GM19438 (cell line): ENCODE results near the gene MAN1A1.

Experiments used
- ATAC-seq: cut with Tn5 transposase; IDR thresholded peaks from one replicate; pipeline ENCODE4 v1.9.1; 2021; ENCODE audit warnings: low read depth; ENCODE audit not compliant: unreplicated experiment

MAN1A1 gene

DNA sequence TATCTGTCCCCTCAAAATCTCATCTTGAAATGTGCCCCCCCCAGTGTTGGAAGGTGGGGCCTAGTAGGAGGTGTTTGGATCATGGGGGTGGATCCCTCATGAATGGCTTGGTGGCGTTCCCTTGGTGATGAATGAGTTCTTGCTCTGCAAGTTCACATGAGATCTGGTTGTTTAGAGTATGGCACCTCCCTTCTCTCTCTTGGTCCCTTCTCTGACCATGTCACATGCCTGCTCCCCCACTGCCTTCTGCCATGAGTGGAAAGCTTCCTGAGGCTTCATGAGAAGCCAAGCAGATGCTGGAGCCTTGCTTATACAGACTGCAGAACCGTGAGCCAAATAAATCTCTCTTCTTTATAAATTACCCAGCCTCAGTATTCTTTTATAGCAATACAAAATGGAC is 70.9 kb downstream of the MAN1A1 start:
- ATAC-seq = no peak

DNA sequence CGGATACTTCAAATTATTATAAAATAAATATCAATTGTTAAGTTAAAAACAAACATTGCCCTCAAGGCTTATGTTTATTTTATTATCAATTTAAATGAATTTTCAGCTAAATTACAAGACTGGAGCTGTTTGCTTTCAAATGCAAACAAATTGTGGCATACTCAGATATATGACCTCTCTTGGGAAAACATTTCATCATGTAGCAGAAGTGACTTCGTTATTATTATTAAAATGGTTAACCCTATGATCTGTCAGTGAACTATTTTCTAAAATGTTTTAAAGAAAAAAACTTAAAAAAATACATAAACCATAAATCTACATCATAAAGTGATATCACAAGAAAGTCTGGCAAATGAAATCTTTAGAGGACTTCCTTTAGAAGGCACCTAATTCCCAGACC is 72.5 kb downstream of the MAN1A1 start:
- no peak for ATAC-seq

DNA sequence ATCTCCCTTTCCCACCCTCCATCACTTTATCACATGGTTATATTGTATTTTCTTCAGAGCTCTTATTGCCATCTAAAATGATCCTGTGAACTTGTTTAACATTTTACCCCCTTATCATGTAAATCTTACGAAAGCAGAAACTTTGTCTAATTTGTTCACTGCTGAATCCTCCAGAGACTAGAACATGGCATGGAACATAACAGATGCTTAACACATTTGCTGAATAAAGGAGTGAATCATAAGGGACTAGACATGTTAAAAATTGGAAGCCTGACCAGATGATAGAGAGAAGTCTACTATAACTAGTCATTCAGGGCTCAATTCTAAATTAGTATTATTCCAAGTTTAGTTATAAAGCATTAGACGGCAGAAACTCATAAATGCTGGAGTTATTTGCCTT is 73.3 kb downstream of the MAN1A1 start:
- ATAC-seq = no peak

DNA sequence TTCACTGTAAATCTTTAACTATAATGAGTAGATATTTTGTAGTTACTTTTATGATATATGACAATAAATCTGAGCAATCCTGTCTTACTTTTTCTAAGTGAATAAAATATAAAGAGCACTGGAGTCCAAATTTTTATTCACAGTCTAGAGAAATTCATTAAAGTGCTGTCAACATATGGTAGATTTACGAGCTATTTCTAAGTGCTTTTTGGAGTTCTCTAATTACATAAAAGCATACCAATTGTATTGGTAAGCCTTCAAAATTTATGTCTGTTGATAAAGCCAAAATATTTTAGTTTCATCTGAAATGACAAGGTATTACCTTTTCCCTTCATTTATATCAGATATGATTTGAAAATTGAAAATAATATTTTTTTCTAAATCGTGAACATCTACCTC is 75.4 kb downstream of the MAN1A1 start:
- ATAC-seq = no peak

DNA sequence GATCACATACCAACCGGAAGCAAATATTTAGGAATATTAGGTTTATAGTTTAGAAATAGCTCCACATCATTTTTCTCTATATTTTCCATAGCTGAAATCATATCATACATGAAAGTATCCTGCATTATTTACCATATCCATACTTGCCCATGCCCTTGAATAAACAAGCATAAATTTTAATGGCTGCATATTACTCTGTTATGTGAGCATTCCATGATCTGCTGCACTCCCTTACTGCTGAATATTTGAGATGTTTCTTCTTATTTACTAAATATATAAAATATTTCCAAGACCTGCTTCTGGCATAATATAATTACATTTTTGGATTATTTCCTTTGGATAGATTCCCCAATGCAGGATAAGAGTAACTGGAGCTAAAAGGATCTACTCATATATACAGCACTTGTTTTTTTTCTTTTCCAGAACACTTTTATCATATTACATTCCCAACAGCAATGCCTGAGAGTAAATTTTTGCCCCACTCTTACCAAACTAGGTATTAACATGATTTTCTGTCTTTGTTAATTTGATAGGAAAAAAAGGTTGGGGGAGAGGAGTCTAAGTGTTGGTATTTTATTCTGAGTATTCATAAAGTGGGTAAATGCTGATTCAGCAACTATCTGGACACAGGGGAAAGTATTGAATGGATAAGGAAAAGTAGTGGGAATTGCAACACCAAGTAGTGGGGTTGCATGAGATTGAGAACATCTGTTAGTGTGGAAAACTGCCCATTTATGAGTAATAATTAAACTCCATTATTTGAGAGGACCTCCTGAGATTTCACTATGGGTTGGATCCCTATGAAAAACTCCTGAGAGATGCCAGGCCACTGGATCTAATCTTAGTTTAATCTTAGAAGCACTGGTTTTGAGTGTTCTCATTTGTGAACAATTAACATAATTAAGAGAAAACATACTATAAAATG is 76.0 kb downstream of the MAN1A1 start:
- no peak for ATAC-seq

DNA sequence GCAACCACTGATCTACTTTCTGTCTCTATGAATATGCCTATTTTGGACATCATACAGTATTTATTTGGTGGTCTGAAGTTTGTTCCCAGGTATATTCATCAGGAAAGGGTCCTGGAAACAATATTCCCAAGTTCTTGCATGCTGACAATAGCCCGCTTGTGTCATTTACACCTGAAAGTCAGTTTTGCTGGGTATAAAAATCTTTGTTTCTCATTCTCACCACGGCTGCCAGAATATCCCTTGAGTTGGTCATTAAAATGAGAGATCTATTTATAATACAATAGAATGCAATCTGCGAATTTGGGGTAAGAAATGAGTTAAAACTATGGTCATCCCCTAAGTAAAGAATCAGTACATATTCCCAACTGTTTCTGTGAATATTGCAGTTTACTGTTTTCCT is 79.0 kb downstream of the MAN1A1 start:
- ATAC-seq = no peak

DNA sequence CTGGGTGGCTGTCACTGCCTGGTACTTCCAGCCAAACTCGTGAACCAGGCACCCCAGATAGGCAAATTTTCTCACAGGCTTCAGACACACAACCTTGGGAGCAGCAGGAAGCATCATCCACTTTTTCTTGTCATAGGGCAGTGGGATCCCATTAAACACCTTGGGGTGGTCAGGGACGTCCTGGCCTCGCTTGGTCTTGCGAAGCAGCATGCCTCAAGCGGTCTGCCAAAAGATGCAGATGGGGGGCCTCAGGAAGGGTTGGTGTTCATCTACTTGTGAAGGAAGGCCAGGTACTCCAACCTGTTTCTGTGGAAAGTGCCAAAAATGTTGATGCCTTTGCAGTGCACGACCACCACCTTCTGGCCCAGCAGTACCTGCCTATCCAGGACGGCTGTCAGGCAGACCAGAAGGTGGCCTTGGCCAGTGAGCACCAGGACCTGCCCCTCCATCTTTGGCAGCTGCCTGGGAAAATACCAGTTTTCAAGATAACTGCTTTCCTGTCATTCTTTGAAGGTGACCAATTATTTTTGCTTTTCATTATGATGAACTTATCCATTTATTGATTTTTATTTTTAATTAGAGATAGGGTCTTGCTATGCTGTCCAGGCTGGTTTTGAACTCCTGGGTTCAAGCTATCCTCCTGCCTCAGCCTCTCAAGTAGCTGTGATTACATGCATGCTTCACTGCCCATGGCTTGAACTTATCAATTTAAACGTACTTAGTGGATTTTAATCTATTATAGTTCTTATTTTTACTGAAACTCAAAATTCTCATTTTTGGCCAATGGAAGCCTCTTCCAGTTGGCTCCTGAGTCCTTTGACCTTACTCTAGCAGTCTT is 80.1 kb downstream of the MAN1A1 start:
- no peak for ATAC-seq

DNA sequence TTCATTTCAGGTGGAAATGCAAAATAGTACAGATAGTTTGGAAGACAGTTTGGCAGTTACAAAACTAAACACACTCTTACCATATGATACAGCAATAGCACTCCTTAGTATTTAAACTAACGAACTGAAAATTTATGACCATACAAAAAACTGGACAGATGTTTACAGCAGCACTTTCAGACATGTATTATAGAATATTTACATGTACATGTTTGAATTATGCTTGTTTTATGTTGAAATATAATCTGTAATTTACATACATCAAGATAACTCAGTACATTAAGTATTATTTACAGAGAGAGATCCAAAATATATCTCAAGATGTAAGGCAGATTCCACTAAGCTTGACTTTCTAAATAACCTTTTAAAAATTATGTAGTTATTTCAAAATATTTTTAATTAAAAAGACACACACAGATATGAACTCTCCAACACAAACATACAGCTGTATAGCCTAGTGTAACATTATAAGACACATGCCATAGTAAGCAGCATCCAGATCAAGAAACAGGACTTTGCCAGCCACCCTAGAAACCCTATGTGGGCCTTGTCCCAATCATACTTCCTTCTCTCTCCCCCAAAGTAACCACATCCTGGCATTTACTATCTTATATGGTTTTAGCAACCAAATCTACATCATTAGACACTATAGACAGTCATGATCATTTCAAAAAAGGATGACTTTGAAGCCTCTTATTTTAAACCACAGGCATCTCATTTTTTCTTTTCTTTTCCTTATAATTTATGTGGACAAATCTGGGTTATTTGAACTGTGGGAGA is 82.2 kb downstream of the MAN1A1 start:
- no peak for ATAC-seq

DNA sequence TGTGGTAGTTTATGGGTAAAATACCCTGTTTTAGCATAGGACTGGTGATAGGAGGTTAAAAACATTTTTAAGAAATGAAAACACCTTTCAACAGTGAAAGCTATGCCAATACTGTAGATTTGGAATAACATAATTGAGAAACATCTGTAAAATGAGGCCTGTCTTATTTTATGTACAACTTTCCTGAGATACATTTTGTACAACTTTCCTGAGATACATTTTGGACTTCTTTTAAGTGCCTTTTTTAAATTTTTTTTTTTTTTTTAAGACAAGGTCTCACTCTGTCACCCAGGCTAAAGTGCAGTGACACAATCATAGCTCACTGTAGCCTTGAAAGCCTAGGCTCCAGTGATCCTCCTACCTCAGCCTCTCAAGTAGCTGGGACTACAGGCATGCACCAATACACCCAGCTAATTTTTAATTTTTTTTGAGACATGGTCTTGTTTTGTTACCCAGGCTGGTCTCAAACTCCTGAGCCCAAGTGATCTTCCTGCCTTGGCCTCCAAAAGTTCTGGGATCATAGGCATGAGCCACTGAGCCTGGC is 84.6 kb downstream of the MAN1A1 start:
- ATAC-seq = no peak

DNA sequence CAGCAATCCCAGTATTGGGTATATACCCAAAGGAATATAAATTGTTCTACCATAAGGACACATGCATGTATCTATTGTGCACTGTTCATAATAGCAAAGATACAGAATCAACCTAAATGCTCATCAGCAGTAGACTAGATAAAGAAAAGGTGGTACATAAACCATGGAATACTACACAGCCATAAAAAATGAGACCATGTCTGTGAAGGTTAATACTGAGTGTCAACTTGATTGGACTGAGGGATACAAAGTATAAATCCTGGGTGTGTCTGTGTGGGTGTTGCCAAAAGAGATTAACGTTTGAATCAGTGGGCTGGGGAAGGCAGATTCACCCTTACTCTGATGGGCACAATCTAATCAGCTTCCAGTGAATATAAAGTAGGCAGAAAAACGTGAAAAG is 86.9 kb downstream of the MAN1A1 start:
- ATAC-seq = no peak

DNA sequence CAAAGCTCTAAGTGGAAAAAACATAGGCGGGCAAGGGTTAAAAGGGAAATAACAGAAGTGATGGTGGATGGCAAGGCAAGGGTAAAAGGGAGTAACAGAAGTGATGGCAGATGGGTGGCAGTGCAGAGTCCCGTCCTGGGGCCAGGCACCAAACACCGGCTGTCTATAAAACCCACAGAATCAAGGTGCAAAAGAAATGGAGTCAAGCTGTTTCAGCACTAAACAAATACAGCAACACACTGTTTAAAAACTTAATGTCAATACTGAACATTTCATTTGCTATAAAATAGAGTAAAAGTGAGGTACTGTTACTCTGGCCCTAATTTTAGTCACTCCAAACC is 87.6 kb downstream of the MAN1A1 start:
- ATAC-seq = no peak

DNA sequence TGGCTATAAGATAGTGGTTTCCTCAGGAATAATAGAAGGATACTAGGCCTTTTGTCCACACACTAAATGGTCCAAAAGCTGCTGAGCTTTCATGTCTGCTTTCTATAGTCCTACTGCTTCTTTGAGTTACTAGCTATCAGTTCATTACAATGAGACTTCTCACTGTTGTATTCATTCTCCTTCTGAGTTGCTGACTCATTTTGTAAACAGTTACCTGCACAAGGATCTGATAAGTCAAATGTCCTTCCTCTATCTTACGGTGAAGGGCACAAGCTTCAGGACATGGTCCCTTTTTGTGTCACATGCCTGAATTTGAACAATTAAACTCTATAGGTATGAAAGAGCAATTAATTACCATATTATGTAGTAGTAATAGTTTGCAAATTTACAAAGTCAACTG is 90.5 kb downstream of the MAN1A1 start:
- ATAC-seq = no peak

DNA sequence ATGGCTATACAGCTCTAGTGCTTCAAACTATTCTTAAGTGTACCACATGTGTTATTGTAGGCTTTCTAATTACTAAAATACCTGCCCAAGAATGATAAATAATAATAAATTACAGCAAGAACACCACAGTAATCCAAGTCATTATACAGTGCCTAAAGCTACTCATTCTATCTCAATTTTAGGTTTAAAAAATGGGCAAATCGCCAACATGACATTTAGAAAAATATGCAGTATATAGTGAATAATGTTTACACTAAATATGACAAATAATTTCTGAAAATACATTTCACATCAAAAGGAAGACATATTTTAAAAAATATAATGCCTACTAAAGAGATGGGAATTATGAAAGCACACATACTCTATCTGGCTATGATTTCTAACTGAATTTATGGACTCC is 91.8 kb downstream of the MAN1A1 start:
- ATAC-seq = no peak

DNA sequence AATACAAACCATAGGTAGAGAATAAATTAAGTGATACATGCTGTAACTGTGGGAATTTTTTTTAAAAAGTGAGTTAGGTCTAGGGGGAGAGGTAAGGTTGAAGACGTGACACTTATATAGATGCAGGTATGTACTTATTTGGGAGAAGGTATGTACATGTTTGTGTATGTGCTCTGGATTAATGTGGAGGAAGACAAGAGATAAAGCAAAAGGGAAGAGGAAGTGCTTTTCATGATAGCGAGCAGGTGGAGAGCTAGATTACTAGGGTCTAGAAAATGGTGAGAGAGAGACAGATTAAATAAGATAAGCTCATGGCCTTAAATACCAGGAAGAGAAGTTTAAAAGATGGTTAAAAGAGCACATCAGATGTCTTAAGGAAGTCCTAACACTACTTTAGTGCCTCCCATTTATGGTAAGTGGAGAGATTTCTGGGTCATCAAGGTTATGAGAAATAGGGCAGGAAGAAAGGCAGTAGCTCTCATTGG is 92.5 kb downstream of the MAN1A1 start:
- ATAC-seq = no peak

DNA sequence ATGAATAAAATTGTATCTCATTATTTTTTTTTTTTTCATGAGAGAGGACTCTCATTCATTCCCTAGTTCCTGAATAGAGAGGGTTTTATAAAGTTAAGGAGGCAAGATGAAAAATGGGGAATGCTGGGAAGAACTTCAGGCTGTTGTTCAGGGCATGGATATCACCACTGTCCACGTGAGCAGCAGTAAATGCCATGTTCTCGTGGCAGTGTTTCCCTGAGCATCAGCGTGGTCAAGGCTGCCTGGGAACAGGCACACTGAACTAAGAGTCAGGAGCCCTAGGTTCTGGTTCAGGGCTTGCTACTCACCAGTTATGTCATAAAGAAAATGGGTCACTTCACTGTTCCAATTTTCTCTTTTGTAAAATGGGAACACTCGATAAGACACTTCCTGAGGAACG is 93.2 kb downstream of the MAN1A1 start:
- no peak for ATAC-seq

DNA sequence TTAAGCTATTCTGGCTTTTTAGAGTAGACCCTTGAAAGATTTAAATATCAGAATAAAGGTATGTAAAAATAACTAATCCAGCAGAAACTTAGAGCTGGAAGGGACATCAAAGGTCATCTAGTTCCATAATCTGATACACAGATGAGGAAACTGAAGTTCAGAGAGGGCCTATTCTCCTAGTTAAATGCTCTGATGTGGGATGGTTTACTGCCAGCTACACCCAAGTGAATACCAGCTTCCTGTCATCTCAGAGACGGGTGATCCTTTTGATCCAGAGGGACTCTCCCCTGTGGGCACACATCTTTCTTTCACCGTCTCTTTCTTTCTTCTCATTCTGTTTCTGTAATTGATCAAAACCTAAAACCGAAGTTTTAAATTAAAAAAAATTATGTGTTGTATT is 94.1 kb downstream of the MAN1A1 start:
- no peak for ATAC-seq

DNA sequence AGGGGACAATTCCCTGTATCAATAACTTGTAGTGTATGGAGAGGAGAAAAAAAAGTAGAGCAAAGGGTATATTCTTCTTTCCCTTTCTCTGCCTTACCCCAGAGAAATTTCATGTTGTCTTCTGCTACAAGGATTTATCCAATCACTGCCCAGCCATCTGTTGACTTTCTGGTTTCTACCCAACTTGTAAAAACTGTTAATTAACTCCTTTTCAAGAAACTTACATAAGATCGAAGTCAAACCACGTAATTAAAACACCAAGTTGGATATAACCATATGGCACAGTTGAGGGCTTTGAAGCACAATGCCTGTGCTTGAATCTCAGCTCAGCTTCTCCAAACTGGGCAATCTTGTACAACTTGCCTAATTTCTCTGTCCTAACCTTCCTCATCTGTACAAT is 99.5 kb downstream of the MAN1A1 start:
- ATAC-seq = no peak

DNA sequence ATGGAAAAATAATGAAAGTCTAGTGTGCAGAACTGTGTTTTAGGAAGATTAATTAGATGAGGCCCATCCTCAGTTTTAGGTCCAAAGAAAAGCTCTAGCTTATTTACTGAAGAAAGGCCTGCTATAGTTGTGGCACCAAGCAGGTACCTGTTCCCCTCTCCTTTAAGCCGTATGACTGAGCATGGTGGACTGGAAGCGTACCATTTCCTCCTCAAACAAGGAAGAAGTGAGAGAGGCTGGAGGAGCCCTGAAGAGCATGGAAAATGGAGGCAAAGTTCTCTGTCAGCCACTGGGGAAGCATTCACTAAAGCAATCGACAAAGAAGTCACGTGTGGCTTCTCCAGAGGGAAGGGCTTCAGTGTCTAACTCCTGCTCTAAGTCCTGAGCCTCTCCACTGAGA is 100.2 kb downstream of the MAN1A1 start:
- no peak for ATAC-seq

DNA sequence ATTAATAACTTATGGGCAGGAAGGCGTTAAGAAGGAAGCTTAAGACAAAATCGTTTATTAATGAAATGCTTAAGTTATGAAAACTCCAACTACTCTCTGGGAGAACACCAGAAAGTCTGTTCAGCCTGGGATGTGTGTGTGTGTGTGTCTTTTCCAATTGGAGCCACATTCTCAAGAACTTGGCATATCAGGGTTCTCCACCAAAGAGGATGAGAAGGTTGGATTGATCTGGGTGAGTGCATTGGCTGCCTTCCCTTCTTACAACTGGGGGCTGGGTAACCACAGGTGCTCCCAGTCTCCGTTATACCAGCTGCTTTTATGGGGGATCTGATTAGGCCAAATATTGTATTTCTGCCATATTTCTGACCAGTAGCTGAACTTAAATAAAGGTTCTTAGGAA is 102.1 kb downstream of the MAN1A1 start:
- no peak for ATAC-seq

DNA sequence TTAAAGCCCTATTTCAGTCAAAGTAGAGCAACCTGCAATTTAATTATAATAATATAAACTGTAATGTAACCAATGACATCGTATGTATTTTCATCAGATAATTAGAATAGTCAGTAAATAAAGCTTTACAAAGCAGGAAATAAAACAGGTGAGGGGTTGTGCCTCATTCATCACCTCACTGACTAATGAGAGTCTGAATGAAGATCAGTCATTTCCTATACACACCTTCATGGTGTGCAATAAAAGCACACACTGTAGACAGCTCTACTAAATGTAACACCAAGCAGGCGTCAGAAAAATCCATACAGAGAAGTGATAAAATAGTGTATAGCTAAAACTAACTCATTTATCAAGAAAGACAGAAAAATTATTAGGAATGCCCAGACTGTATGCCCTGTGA is 105.9 kb downstream of the MAN1A1 start:
- ATAC-seq = no peak

DNA sequence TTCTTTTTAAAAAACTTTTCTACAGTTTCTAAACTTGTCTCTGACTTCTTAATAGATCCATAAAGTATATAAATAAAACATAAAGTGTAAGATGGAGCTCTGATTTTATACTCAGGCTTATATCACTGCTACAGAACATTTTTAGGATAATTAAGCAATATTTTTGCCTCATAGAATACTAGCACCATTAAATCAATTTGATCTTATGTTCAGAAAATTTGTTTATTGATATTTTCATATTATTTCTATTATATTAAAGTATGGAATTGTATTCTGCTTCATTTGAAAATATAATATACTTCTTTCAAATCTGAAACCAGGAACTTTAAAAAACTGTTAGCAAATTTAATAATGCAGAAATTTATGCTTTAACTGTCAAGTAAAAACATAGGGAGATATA is 106.5 kb downstream of the MAN1A1 start:
- no peak for ATAC-seq
